Measurements from ENCODE around the gene TBX4.

Gene TBX4

GRCh38 chr17:61454381-61455323, 2.4 kb downstream of the TBX4 start:
- Histone ChIP-seq H3K27ac (ENCODE audit: low read depth, low read length) (no peak overlapping the region), H3K27me3 (ENCODE audit: control insufficient read depth in 1 of 2, insufficient read depth in 2 of 2, low read length in 2 of 2) (peaks cover 91 to 99% of the 10 kb centered on the region in 2 donors), H3K9ac (ENCODE audit: low read depth in 1 of 2, low read length in 2 of 2) (no peak overlapping the region), H3K36me3 (ENCODE audit: control insufficient read depth in 1 of 2, insufficient read depth in 2 of 2, low read length in 2 of 2) (no peaks in the 10 kb centered on the region), H3K4me3 (ENCODE audit: low read depth in 1 of 2, low read length in 2 of 2) (peak overlapping the region in 1 of 2 donors; percentile 8), H3K9me3 (ENCODE audit: control insufficient read depth in 1 of 2, low read length in 2 of 2) (no peaks in the 10 kb centered on the region), H3K4me1 (ENCODE audit: control insufficient read depth in 1 of 2, insufficient read depth in 2 of 2, low read length in 2 of 2) (peaks cover 0 to 8% of the 10 kb centered on the region in 2 donors)

- H3K9me3 ChIP-seq (ENCODE audit: control insufficient read depth in 1 of 2, low read length in 2 of 2): no peaks in the 10 kb centered on the region
- H3K27me3 ChIP-seq (ENCODE audit: control insufficient read depth in 1 of 2, insufficient read depth in 2 of 2, low read length in 2 of 2): peaks cover 91 to 99% of the 10 kb centered on the region in 2 donors
- peaks cover 0 to 8% of the 10 kb centered on the region in 2 donors for H3K4me1 ChIP-seq (ENCODE audit: control insufficient read depth in 1 of 2, insufficient read depth in 2 of 2, low read length in 2 of 2)
- no peak overlapping the region for H3K9ac ChIP-seq (ENCODE audit: low read depth in 1 of 2, low read length in 2 of 2)
- H3K4me3 ChIP-seq (ENCODE audit: low read depth in 1 of 2, low read length in 2 of 2): no peak overlapping the region
- no peak overlapping the region for H3K27ac ChIP-seq (ENCODE audit: low read depth, low read length)
- H3K36me3 ChIP-seq (ENCODE audit: control insufficient read depth in 1 of 2, insufficient read depth in 2 of 2, low read length in 2 of 2): no peaks in the 10 kb centered on the region
Observed at GRCh38 chr17:61455324-61456060, 3.3 kb downstream of the TBX4 start.

- Histone ChIP-seq H3K27me3 (ENCODE audit: control insufficient read depth in 1 of 2, insufficient read depth in 2 of 2, low read length in 2 of 2) (peaks cover 91 to 99% of the 10 kb centered on the region in 2 donors), H3K27ac (ENCODE audit: low read depth, low read length) (no peak overlapping the region), H3K4me1 (ENCODE audit: control insufficient read depth in 1 of 2, insufficient read depth in 2 of 2, low read length in 2 of 2) (peaks cover 0 to 8% of the 10 kb centered on the region in 2 donors), H3K9ac (ENCODE audit: low read depth in 1 of 2, low read length in 2 of 2) (no peak overlapping the region), H3K36me3 (ENCODE audit: control insufficient read depth in 1 of 2, insufficient read depth in 2 of 2, low read length in 2 of 2) (no peaks in the 10 kb centered on the region), H3K4me3 (ENCODE audit: low read depth in 1 of 2, low read length in 2 of 2) (no peak overlapping the region), H3K9me3 (ENCODE audit: control insufficient read depth in 1 of 2, low read length in 2 of 2) (no peaks in the 10 kb centered on the region)
Observed at GRCh38 chr17:61456061-61456681, 3.9 kb downstream of the TBX4 start.

GRCh38 chr17:61456688-61457225, 4.5 kb downstream of the TBX4 start:
- Histone ChIP-seq H3K9me3 (ENCODE audit: control insufficient read depth in 1 of 2, low read length in 2 of 2) (no peaks in the 10 kb centered on the region), H3K36me3 (ENCODE audit: control insufficient read depth in 1 of 2, insufficient read depth in 2 of 2, low read length in 2 of 2) (no peaks in the 10 kb centered on the region), H3K27me3 (ENCODE audit: control insufficient read depth in 1 of 2, insufficient read depth in 2 of 2, low read length in 2 of 2) (peaks cover 91 to 99% of the 10 kb centered on the region in 2 donors), H3K4me1 (ENCODE audit: control insufficient read depth in 1 of 2, insufficient read depth in 2 of 2, low read length in 2 of 2) (peaks cover 0 to 8% of the 10 kb centered on the region in 2 donors), H3K4me3 (ENCODE audit: low read depth in 1 of 2, low read length in 2 of 2) (peak overlapping the region in 1 of 2 donors; percentile 10), H3K27ac (ENCODE audit: low read depth, low read length) (no peak overlapping the region), H3K9ac (ENCODE audit: low read depth in 1 of 2, low read length in 2 of 2) (no peak overlapping the region)

- Histone ChIP-seq H3K4me1 (ENCODE audit: control insufficient read depth in 1 of 2, insufficient read depth in 2 of 2, low read length in 2 of 2) (peaks cover 0 to 6% of the 10 kb centered on the region in 2 donors), H3K4me3 (ENCODE audit: low read depth in 1 of 2, low read length in 2 of 2) (peak overlapping the region; percentile 10 to 21), H3K9ac (ENCODE audit: low read depth in 1 of 2, low read length in 2 of 2) (no peak overlapping the region), H3K27me3 (ENCODE audit: control insufficient read depth in 1 of 2, insufficient read depth in 2 of 2, low read length in 2 of 2) (peaks cover 89 to 99% of the 10 kb centered on the region in 2 donors), H3K9me3 (ENCODE audit: control insufficient read depth in 1 of 2, low read length in 2 of 2) (no peaks in the 10 kb centered on the region), H3K27ac (ENCODE audit: low read depth, low read length) (no peak overlapping the region), H3K36me3 (ENCODE audit: control insufficient read depth in 1 of 2, insufficient read depth in 2 of 2, low read length in 2 of 2) (no peaks in the 10 kb centered on the region)
Observed at GRCh38 chr17:61457226-61457983, 5.2 kb downstream of the TBX4 start.

GRCh38 chr17:61458000-61458399, 5.8 kb downstream of the TBX4 start:
- no peaks in the 10 kb centered on the region for H3K36me3 ChIP-seq (ENCODE audit: control insufficient read depth in 1 of 2, insufficient read depth in 2 of 2, low read length in 2 of 2)
- H3K27me3 ChIP-seq (ENCODE audit: control insufficient read depth in 1 of 2, insufficient read depth in 2 of 2, low read length in 2 of 2): peaks cover 89 to 99% of the 10 kb centered on the region in 2 donors
- H3K4me3 ChIP-seq (ENCODE audit: low read depth in 1 of 2, low read length in 2 of 2): no peak overlapping the region
- H3K27ac ChIP-seq (ENCODE audit: low read depth, low read length): no peak overlapping the region
- H3K4me1 ChIP-seq (ENCODE audit: control insufficient read depth in 1 of 2, insufficient read depth in 2 of 2, low read length in 2 of 2): peaks cover 0 to 3% of the 10 kb centered on the region in 2 donors
- no peak overlapping the region for H3K9ac ChIP-seq (ENCODE audit: low read depth in 1 of 2, low read length in 2 of 2)
- no peaks in the 10 kb centered on the region for H3K9me3 ChIP-seq (ENCODE audit: control insufficient read depth in 1 of 2, low read length in 2 of 2)

- no peak overlapping the region for H3K9ac ChIP-seq (ENCODE audit: low read depth in 1 of 2, low read length in 2 of 2)
- no peaks in the 10 kb centered on the region for H3K36me3 ChIP-seq (ENCODE audit: control insufficient read depth in 1 of 2, insufficient read depth in 2 of 2, low read length in 2 of 2)
- no peak overlapping the region for H3K4me3 ChIP-seq (ENCODE audit: low read depth in 1 of 2, low read length in 2 of 2)
- H3K4me1 ChIP-seq (ENCODE audit: control insufficient read depth in 1 of 2, insufficient read depth in 2 of 2, low read length in 2 of 2): peaks cover 0 to 3% of the 10 kb centered on the region in 2 donors
- no peak overlapping the region for H3K27ac ChIP-seq (ENCODE audit: low read depth, low read length)
- peaks cover 94 to 100% of the 10 kb centered on the region in 2 donors for H3K27me3 ChIP-seq (ENCODE audit: control insufficient read depth in 1 of 2, insufficient read depth in 2 of 2, low read length in 2 of 2)
- H3K9me3 ChIP-seq (ENCODE audit: control insufficient read depth in 1 of 2, low read length in 2 of 2): no peaks in the 10 kb centered on the region
Observed at GRCh38 chr17:61458421-61459141, 6.4 kb downstream of the TBX4 start.

- peaks cover 87 to 94% of the 10 kb centered on the region in 2 donors for H3K27me3 ChIP-seq (ENCODE audit: control insufficient read depth in 1 of 2, insufficient read depth in 2 of 2, low read length in 2 of 2)
- H3K9ac ChIP-seq (ENCODE audit: low read depth in 1 of 2, low read length in 2 of 2): no peak overlapping the region
- no peaks in the 10 kb centered on the region for H3K36me3 ChIP-seq (ENCODE audit: control insufficient read depth in 1 of 2, insufficient read depth in 2 of 2, low read length in 2 of 2)
- no peaks in the 10 kb centered on the region for H3K9me3 ChIP-seq (ENCODE audit: control insufficient read depth in 1 of 2, low read length in 2 of 2)
- peaks cover 0 to 2% of the 10 kb centered on the region in 2 donors for H3K4me1 ChIP-seq (ENCODE audit: control insufficient read depth in 1 of 2, insufficient read depth in 2 of 2, low read length in 2 of 2)
- no peak overlapping the region for H3K4me3 ChIP-seq (ENCODE audit: low read depth in 1 of 2, low read length in 2 of 2)
- no peak overlapping the region for H3K27ac ChIP-seq (ENCODE audit: low read depth, low read length)
Observed at GRCh38 chr17:61459142-61459809, 7.1 kb downstream of the TBX4 start.
